PC-3 (cell line): ENCODE results near the gene RBM47.

Source experiments
- EZH2 ChIP-seq: fragments of 300-600 bp; sonication (generic); IDR thresholded peaks from one replicate; pipeline ENCODE4 v1.6.1; 2017; ENCODE audit warnings: antibody characterized with exemption, mild to moderate bottlenecking, low read length; ENCODE audit not compliant: unreplicated experiment
- TF ChIP-seq, protein P1 (sequence below): fragments of 300-600 bp; sonication (generic); conservative IDR thresholded peaks from 2 replicates; pipeline ENCODE4 v1.5.1; 2017; ENCODE audit warnings: antibody characterized with exemption, low read depth, mild to moderate bottlenecking, low read length

DNA sequence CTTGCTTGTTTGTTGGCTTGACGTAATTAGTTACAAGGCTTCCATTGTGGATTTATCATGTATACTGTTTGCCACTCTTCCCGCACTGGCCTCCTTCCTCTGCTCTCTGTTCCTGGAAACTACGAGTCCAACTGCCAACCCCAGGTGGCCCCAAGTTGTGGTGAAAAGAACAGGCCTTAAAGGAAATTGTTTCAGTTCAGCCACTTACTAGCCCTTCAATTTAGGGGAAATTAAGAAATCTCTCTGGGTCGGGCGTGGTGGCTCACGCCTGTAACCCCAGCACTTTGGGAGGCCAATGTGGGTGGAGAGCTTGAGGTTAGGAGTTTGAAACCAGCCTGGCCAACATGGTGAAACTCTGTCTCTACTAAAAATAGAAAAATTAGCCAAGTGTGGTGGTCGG, 28.0 kb downstream of the RBM47 start:
- TF ChIP-seq, protein P1, sequence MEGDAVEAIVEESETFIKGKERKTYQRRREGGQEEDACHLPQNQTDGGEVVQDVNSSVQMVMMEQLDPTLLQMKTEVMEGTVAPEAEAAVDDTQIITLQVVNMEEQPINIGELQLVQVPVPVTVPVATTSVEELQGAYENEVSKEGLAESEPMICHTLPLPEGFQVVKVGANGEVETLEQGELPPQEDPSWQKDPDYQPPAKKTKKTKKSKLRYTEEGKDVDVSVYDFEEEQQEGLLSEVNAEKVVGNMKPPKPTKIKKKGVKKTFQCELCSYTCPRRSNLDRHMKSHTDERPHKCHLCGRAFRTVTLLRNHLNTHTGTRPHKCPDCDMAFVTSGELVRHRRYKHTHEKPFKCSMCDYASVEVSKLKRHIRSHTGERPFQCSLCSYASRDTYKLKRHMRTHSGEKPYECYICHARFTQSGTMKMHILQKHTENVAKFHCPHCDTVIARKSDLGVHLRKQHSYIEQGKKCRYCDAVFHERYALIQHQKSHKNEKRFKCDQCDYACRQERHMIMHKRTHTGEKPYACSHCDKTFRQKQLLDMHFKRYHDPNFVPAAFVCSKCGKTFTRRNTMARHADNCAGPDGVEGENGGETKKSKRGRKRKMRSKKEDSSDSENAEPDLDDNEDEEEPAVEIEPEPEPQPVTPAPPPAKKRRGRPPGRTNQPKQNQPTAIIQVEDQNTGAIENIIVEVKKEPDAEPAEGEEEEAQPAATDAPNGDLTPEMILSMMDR = no peak
- TF ChIP-seq EZH2 = no peak
